Neural progenitor cell (in vitro differentiated cells): ENCODE data around the gene SYT17. TPM values are rescaled to one million over a fixed set of nuclear protein-coding genes. Genes with fewer than 3 reads are reported as not detected.

Experiments used
- DNase-seq: peaks from one replicate; pipeline ENCODE4 v3.0.0-alpha.2; 2016; ENCODE audit warnings: low spot score
- H2AFZ ChIP-seq: fragments of 200-600 bp; sonication (generic); replicated peaks from 2 replicates; pipeline ENCODE4 v1.6.1; 2016; ENCODE audit warnings: antibody characterized with exemption
- H3F3A ChIP-seq: fragments of 200-600 bp; sonication (generic); 2 replicates; pipeline ENCODE4 v1.6.1; 2016; ENCODE audit warnings: antibody characterized with exemption, low read depth
- H3K27ac ChIP-seq: fragments of 200-600 bp; sonication (generic); 2 replicates; pipeline ENCODE4 v1.5.1; 2016; ENCODE audit warnings: mild to moderate bottlenecking
- H3K27me3 ChIP-seq: fragments of 200-600 bp; sonication (generic); 2 replicates; pipeline ENCODE4 v1.6.1; 2016; ENCODE audit warnings: mild to moderate bottlenecking, moderate library complexity
- H3K36me3 ChIP-seq: fragments of 200-600 bp; sonication (generic); 2 replicates; pipeline ENCODE4 v1.5.1; 2016
- H3K4me1 ChIP-seq: fragments of 200-600 bp; sonication (generic); 2 replicates; pipeline ENCODE4 v1.6.1; 2016; ENCODE audit warnings: mixed run types
- H3K4me2 ChIP-seq: fragments of 200-600 bp; sonication (generic); 2 replicates; pipeline ENCODE4 v1.6.1; 2016
- H3K4me3 ChIP-seq: fragments of 200-600 bp; sonication (generic); 2 replicates; pipeline ENCODE4 v1.5.1; 2016
- H3K79me2 ChIP-seq: fragments of 200-600 bp; sonication (generic); 2 replicates; pipeline ENCODE4 v1.6.1; 2016; ENCODE audit warnings: low read depth
- H3K9ac ChIP-seq: fragments of 200-600 bp; sonication (generic); 2 replicates; pipeline ENCODE4 v1.6.1; 2016
- H3K9me3 ChIP-seq: fragments of 200-600 bp; sonication (generic); 2 replicates; pipeline ENCODE4 v1.5.1; 2016; ENCODE audit warnings: low read depth
- H4K20me1 ChIP-seq: fragments of 200-600 bp; sonication (generic); 2 replicates; pipeline ENCODE4 v1.6.1; 2016; ENCODE audit warnings: low read depth
- H3K27ac Mint-ChIP-seq: 3 replicates; pipeline ENCODE4 v1.8.0; 2021; ENCODE audit warnings: mixed read lengths
- H3K27me3 Mint-ChIP-seq: 2 replicates; pipeline ENCODE4 v1.8.0; 2022; ENCODE audit warnings: low read depth, mild to moderate bottlenecking, inconsistent platforms, moderate library complexity, mixed read lengths; ENCODE audit not compliant: insufficient read depth
- H3K36me3 Mint-ChIP-seq: 3 replicates; pipeline ENCODE4 v1.8.0; 2021; ENCODE audit warnings: mixed read lengths
- H3K4me1 Mint-ChIP-seq: 3 replicates; pipeline ENCODE4 v1.8.0; 2021; ENCODE audit warnings: mixed read lengths
- H3K4me3 Mint-ChIP-seq: 3 replicates; pipeline ENCODE4 v1.8.0; 2021; ENCODE audit warnings: mild to moderate bottlenecking, moderate library complexity, mixed read lengths
- H3K9me3 Mint-ChIP-seq: 3 replicates; pipeline ENCODE4 v1.8.0; 2020; ENCODE audit warnings: mixed read lengths
- EZH2 ChIP-seq: fragments of 200-600 bp; sonication (generic); IDR thresholded peaks from 2 replicates; pipeline ENCODE4 v1.6.1; 2017; ENCODE audit warnings: antibody characterized with exemption, mild to moderate bottlenecking, moderate library complexity
- EZH2phosphoT487 ChIP-seq: fragments of 200-600 bp; sonication (generic); IDR thresholded peaks from 2 replicates; pipeline ENCODE4 v1.6.1; 2017; ENCODE audit warnings: antibody characterized with exemption
- total RNA-seq: library from RNA; depleted of rRNA; stranded (reverse); fragments of >200 nt; gene quantifications from 2 replicates; pipeline ENCODE4 v1.2.3, GENCODE V29; 2015; ENCODE audit warnings: low replicate concordance
- TF ChIP-seq, protein P1 (sequence below): fragments of 200-600 bp; sonication (generic); IDR thresholded peaks from 2 replicates; pipeline ENCODE4 v1.5.1; 2017; ENCODE audit warnings: antibody characterized with exemption, mild to moderate bottlenecking

SYT17 gene
- total RNA-seq, 1 donor from 2014 or later: 7.2 TPM

DNA sequence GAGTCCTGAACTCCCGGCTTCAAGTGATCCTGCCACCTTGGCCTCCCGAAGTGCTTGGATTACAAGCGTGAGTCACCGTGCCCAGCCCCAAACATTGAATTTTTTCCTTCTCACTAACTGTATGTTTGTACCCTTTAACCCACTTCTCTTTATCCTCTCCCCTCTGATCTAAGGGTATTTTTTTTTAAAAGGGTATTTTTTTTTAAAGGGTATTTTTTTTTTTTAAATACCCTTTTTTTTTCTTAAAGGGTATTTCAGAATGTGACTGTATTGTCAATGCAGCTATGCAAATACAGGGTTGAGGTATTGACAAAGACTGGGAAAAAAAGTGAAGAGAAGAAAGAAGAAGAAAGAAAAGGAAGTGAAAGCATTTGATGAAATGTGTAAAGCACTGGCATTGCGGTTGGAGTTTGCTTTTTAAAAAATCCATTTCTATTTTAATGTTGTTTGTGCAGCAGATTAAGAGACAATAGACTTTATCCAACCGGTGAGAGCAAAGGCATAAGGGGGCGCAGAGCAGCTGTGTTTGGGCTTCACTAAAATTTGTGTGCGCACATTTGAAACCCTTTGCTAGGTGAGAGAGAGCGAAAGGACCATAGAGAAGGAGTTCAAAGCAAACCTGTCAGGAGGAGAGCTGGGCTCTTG lies 42.4 kb downstream of the SYT17 start:
- peak overlapping the region; percentile 53 for H3K27ac ChIP-seq
- no peaks in the 10 kb centered on the region for H4K20me1 ChIP-seq
- no peaks in the 10 kb centered on the region for H3K79me2 ChIP-seq
- Mint-ChIP-seq H3K36me3 (peaks cover 41% of the 10 kb centered on the region), H3K27me3 (peaks cover 4% of the 10 kb centered on the region), H3K9me3 (peaks cover 18% of the 10 kb centered on the region), H3K27ac (peak overlapping the region; percentile 0), H3K4me3 (no peak overlapping the region), H3K4me1 (peaks cover 14% of the 10 kb centered on the region)
- H2AFZ ChIP-seq: peak overlapping the region; percentile 9
- no peak overlapping the region for H3K9ac ChIP-seq
- H3K27me3 ChIP-seq: no peaks in the 10 kb centered on the region
- DNase-seq: no peak
- H3F3A ChIP-seq: peaks cover 4% of the 10 kb centered on the region
- peaks cover 26% of the 10 kb centered on the region for H3K4me1 ChIP-seq
- H3K9me3 ChIP-seq: no peaks in the 10 kb centered on the region
- no peak for TF ChIP-seq EZH2
- no peak for TF ChIP-seq EZH2phosphoT487
- TF ChIP-seq, protein P1, sequence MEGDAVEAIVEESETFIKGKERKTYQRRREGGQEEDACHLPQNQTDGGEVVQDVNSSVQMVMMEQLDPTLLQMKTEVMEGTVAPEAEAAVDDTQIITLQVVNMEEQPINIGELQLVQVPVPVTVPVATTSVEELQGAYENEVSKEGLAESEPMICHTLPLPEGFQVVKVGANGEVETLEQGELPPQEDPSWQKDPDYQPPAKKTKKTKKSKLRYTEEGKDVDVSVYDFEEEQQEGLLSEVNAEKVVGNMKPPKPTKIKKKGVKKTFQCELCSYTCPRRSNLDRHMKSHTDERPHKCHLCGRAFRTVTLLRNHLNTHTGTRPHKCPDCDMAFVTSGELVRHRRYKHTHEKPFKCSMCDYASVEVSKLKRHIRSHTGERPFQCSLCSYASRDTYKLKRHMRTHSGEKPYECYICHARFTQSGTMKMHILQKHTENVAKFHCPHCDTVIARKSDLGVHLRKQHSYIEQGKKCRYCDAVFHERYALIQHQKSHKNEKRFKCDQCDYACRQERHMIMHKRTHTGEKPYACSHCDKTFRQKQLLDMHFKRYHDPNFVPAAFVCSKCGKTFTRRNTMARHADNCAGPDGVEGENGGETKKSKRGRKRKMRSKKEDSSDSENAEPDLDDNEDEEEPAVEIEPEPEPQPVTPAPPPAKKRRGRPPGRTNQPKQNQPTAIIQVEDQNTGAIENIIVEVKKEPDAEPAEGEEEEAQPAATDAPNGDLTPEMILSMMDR: no peak
- no peaks in the 10 kb centered on the region for H3K36me3 ChIP-seq
- no peak overlapping the region for H3K4me3 ChIP-seq
- H3K4me2 ChIP-seq: peak overlapping the region; percentile 35

DNA sequence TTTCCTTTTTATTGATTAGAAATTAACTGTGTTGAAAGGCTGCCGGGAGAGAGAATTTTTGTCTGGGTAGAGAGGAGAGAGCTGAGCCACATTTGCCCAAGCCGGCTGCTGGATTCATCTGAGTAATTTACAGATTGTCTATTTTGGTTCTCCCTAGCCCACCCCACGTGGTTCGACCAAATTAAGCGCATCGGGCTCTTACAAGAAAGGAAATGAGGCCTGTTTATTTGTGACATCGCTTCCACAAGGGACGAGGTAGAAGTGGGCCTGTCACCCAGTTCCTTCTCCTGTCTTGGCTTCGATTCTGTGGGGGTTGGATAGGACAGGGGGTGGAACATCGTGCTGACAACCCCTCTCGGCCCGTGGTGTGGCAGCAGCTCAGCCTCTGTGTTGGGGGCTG lies 42.9 kb downstream of the SYT17 start:
- peaks cover 41% of the 10 kb centered on the region for H3K36me3 Mint-ChIP-seq
- Histone ChIP-seq H3K4me3 (no peak overlapping the region), H3K4me1 (peaks cover 26% of the 10 kb centered on the region), H4K20me1 (no peaks in the 10 kb centered on the region), H3K4me2 (peak overlapping the region; percentile 35), H3K27me3 (no peaks in the 10 kb centered on the region), H2AFZ (peak overlapping the region; percentile 9), H3K36me3 (no peaks in the 10 kb centered on the region), H3K27ac (peak overlapping the region; percentile 53), H3F3A (peaks cover 4% of the 10 kb centered on the region), H3K79me2 (no peaks in the 10 kb centered on the region), H3K9me3 (no peaks in the 10 kb centered on the region), H3K9ac (no peak overlapping the region)
- no peak overlapping the region for H3K4me3 Mint-ChIP-seq
- TF ChIP-seq EZH2phosphoT487: no peak
- no peak for TF ChIP-seq EZH2
- TF ChIP-seq, protein P1: no peak
- peaks cover 21% of the 10 kb centered on the region for H3K9me3 Mint-ChIP-seq
- H3K27me3 Mint-ChIP-seq: peaks cover 4% of the 10 kb centered on the region
- peak overlapping the region; percentile 13 for H3K27ac Mint-ChIP-seq
- peaks cover 14% of the 10 kb centered on the region for H3K4me1 Mint-ChIP-seq
- DNase-seq: no peak

DNA sequence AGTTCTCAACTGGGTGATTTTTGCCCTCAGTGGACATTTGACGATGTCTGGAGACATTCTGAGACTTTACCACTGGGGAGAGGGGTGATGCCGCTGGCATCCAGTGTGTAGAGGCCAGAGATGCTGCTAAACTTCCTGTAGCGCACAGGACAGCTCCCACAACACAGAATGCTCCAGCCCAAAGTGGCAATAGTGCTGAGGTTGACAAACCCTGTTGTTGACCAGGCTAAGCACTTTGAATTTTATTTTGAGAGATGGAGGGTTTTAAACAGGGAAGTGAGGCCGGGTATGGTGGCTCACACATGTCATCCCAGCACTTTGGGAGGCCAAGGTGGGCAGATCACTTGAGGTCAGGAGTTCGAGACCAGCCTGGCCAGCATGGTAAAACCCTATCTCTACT lies 44.0 kb downstream of the SYT17 start:
- H3K36me3 Mint-ChIP-seq: peaks cover 40% of the 10 kb centered on the region
- no peak overlapping the region for H3K4me3 Mint-ChIP-seq
- Histone ChIP-seq H3K27ac (no peak overlapping the region), H3K79me2 (no peaks in the 10 kb centered on the region), H4K20me1 (no peaks in the 10 kb centered on the region), H3K4me1 (peaks cover 26% of the 10 kb centered on the region), H3K27me3 (no peaks in the 10 kb centered on the region), H3K9ac (no peak overlapping the region), H3K4me3 (no peak overlapping the region), H3K4me2 (no peak overlapping the region), H3F3A (peaks cover 4% of the 10 kb centered on the region), H3K9me3 (no peaks in the 10 kb centered on the region), H3K36me3 (peaks cover 4% of the 10 kb centered on the region), H2AFZ (no peak overlapping the region)
- H3K9me3 Mint-ChIP-seq: peaks cover 21% of the 10 kb centered on the region
- peaks cover 14% of the 10 kb centered on the region for H3K4me1 Mint-ChIP-seq
- DNase-seq: no peak
- H3K27me3 Mint-ChIP-seq: peaks cover under 1% of the 10 kb centered on the region
- TF ChIP-seq EZH2 (no peak), EZH2phosphoT487 (no peak)
- TF ChIP-seq, protein P1: no peak
- no peak overlapping the region for H3K27ac Mint-ChIP-seq
